ENCODE results near the gene FXYD6. TPM values are rescaled to one million over a fixed set of nuclear protein-coding genes. Genes with fewer than 3 reads are reported as not detected.

FXYD6 gene
- total RNA-seq, 1 donor: 1.3 TPM

- no peak for DNase-seq (ENCODE audit: low read depth in 2 of 3, low spot score in 2 of 3)
Observed at GRCh38 chr11:117796872-117797529, 79.5 kb downstream of the FXYD6 start, which contains the start of gene DSCAML1. TSS of gene DSCAML1 (minus strand) at chr11:117797216. CDS start at chr11:117797079, 137 bp downstream.

DNA sequence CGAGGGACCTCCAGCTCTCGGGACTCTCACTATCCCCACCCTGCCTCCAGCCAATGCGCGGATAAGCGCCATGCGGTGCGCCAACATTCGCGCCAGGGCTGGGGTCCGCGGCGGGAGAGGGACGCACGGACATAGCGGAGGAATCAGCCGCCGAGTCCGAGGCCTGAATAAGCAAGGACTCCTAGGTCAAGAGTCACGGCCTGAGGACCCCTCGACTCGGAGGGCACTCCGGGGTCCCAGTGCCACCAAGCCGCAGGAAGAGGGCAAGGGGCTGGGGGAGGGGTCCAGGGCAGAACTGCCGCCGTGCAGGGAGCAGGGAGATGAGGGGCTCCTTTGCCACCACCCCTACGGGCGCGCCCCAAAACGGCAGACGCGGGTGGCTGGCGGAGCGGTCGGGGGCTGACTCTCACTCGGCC lies 80.0 kb downstream of the FXYD6 start:
- DNase-seq (ENCODE audit: low read depth in 2 of 3, low spot score in 2 of 3): no peak

GRCh38 chr11:117795638-117796455 lies 80.6 kb downstream of the FXYD6 start:
- DNase-seq (ENCODE audit: low read depth in 2 of 3, low spot score in 2 of 3): no peak

DNA sequence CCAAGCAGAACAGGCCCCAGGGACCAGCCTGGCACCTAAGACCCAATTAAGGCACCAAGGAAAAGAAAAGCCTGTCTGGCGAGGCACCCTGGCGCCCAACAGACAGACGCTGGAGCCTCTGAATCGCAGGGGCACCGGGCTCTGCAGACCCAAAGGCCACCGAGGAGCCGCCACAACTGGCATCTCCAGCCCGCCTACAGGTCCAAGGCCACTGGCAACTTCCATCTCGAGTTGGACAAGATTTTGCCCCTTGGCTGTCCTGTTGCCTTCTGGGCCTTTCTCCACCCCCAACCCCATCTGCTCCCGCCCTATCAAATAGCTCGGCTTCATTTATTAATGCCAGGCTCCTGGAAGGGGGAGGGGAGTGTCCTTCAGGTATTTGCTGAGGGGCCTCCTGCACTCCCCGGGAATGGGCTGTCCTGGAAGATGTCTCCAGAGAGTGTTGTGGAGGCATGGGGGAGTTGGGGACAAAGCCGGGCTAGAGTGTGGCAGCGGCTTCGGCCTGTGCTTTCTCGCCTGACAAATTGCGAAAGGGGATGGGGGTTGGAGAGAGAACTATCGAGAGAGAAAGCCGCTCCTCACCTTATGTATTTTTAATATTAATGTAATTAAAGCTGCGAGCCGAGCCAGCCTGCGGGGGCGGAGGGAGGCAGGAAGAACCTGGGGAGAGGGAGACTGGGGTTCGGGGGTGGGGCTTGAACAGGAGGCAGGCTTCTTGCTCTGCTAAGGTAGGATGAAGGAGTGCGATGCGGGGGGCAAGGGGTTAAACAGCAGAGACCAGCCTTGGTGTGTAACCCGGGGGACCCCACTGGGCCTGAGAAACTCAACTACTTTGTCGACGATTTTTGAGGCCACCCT lies 81.5 kb downstream of the FXYD6 start:
- DNase-seq (ENCODE audit: low read depth in 2 of 3, low spot score in 2 of 3): no peak

GRCh38 chr11:117794135-117794534 lies 82.3 kb downstream of the FXYD6 start:
- DNase-seq (ENCODE audit: low read depth in 2 of 3, low spot score in 2 of 3): no peak

DNA sequence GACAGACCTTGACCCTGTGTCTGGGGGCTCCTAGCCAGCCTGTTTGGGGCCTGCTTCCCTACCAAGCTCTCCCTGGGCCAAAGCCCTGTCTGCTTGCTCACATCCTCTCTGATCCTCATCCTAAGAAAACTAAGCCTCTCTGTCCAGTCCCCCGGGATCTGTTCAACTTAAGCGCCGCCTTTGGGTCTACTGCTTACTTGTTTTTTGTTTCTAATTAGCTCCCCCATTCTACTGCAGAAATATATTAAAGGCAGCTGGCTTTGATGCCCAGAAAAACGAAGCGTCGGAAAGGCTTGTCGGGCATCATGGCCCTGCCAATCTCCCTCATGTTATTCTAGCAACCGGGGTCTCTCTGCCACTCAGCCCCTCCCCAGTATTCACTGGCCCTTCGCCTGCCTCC lies 82.9 kb downstream of the FXYD6 start:
- DNase-seq (ENCODE audit: low read depth in 2 of 3, low spot score in 2 of 3): no peak

- no peak for DNase-seq (ENCODE audit: low read depth in 2 of 3, low spot score in 2 of 3)
Observed at GRCh38 chr11:117792992-117793391, 83.5 kb downstream of the FXYD6 start.

DNA sequence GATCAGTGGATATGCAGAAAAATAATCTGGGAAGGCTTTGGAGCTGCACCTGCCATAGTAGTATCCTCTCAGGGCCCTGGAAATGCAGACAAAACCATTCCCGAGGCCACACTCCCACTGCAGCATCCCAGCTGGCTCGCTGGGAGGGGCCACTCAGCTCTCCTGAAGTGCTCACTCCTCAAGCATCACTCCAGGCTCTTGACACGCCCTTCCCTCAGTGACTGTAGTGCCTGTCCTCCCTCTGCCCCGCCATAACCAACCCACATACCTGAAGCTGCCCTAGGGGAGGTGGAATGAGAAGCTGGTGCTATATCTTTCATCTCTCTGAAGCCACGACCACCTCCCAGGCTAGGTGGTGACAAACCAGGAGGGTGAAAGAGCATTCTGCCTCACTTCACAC lies 84.2 kb downstream of the FXYD6 start:
- DNase-seq (ENCODE audit: low read depth in 2 of 3, low spot score in 2 of 3): no peak

DNA sequence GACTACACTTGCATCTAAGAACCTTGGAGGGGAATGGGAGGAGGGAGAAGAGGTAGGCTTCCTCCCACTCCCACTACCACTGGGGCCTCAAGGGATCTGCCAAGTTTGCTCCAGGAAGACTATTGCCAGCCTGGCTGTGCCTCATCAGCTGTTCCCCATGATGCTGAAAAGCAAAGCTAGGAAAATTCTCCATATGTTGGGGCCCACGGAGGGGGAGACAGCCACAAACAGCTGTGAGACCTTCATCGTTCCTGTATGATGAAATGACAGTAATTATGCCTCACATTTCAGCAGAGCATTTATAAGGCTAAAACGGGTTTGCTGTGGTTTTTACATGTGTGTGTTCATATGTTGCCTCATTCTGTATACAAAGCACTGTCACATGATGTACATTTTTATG lies 86.2 kb downstream of the FXYD6 start:
- no peak for DNase-seq (ENCODE audit: low read depth in 2 of 3, low spot score in 2 of 3)

DNA sequence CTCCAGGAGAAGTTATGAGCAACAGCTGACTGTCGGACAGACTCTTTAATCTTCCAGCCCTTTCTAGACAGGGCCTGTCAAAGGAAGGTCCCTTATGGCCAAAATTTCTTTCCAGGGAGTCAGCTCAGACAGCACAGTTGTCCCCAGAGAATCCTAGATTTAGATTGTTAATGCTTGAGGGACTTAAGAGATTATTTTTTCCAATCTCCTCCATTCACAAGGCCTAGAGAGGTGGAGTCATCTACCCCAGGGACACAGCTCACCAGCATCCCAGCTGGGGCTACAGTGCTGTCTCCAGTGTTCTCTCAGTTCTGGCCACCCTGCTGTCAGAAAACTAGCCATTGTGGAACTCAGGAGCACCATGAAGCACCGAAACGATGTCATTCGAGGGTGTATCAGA lies 87.2 kb downstream of the FXYD6 start:
- no peak for DNase-seq (ENCODE audit: low read depth in 2 of 3, low spot score in 2 of 3)

Other genes with a start within 250 kb of the FXYD6 start
- 0.27 TPM for gene DSCAML1, start 79.4 kb downstream of the FXYD6 start, total RNA-seq
- 0.54 TPM for gene FXYD2, start 51.9 kb downstream of the FXYD6 start, total RNA-seq
- gene TMPRSS13, start 52.7 kb upstream of the FXYD6 start, total RNA-seq: 0.54 TPM
- 11.8 TPM for gene IL10RA, start 109.7 kb upstream of the FXYD6 start, total RNA-seq
- gene TMPRSS4, start 200.4 kb upstream of the FXYD6 start, total RNA-seq: not detected
- under 0.01 TPM for gene SMIM35, start 210.3 kb upstream of the FXYD6 start, total RNA-seq